ENCODE results near the gene PIP4K2A. TPM values are rescaled to one million over a fixed set of nuclear protein-coding genes. Genes with fewer than 3 reads are reported as not detected.

The PIP4K2A gene
- total RNA-seq, 1 donor from 2014 or later: 34.9 TPM

DNA sequence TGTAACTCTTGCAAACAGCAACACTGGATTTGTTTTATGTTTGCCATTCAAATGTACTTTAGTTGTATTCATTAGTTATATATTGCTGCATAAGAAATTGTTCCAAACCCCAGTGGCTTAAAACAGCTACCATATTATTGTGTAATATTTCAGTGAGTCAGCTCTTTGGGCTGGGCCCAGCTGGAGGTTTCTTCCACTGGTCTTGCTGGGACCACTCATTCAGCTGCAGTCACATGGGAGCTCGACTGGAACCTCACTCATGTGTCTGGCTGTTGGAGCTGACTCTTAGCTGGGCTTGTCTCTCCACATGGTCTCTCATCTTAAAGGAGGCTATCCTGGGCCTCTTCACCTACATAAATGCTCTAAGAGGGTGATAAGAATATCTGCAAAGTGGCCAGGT is 23.2 kb upstream of the PIP4K2A start:
- DNase-seq (ENCODE audit: low spot score in 2 of 2): peak in 1 of 2 donors; percentile 72
- no peaks in the 10 kb centered on the region for H3K27me3 ChIP-seq

DNA sequence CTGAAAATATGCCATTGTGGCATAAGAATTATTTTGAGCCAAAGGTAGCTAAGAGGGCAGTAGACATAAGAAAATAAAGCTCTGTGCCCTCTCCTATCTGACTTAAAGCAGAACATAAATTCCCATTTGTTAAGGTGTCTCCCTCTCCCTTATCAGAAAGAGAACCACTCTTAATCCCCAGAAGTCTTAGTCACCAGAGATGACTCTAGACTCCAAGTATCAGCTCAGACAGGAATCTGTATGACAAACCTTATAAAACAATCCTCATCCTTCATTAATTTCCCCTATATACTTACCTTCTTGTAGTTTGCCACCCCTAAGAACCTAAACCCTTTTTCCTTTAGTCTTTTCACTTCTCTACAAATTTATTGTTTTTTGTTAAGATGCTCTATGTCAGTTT is 21.8 kb upstream of the PIP4K2A start:
- no peak for TF ChIP-seq CTCF (IDR thresholded peaks at IDR 0.05)
- no peaks in the 10 kb centered on the region for H3K36me3 ChIP-seq
- no peaks in the 10 kb centered on the region for H3K9me3 ChIP-seq
- no peak overlapping the region for H3K27ac ChIP-seq
- H3K4me3 ChIP-seq: no peak overlapping the region
- peaks cover 0 to 2% of the 10 kb centered on the region in 2 donors for H3K4me1 ChIP-seq
- no peaks in the 10 kb centered on the region for H3K27me3 ChIP-seq
- intact Hi-C loops (cut with DNase I): no loop called here
- DNase-seq (ENCODE audit: low spot score in 2 of 2): no peak

More for the DNA sequence above, 23.2 kb upstream of the PIP4K2A start:
- no peak for TF ChIP-seq CTCF (IDR thresholded peaks at IDR 0.05)
- intact Hi-C loops (cut with DNase I): no loop called here
- no peak overlapping the region for H3K4me3 ChIP-seq
- H3K36me3 ChIP-seq: no peaks in the 10 kb centered on the region
- peaks cover 0 to 2% of the 10 kb centered on the region in 2 donors for H3K4me1 ChIP-seq
- no peaks in the 10 kb centered on the region for H3K9me3 ChIP-seq
- H3K27ac ChIP-seq: no peak overlapping the region

DNA sequence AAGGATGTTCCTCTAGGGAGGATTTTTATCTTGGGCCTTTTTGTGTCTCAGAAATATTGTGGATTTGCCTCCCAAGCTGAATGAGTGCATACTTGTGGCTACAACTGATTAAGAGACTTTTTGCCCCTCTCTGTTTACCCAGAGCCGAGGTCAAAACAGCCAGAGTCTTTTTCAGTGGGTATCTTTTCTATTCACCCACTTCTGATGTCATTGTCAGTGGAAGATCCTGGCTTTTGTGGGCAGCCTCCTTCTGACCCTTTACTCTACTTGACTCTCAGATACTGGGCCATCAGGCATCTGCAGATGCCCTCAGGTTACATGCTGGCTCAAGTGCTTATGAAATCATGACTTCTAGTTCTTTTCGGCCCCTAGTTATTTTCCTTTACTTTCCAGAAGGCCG is 19.6 kb upstream of the PIP4K2A start:
- H3K4me3 ChIP-seq: no peak overlapping the region
- no peak for TF ChIP-seq CTCF (IDR thresholded peaks at IDR 0.05)
- no peak overlapping the region for H3K27ac ChIP-seq
- DNase-seq (ENCODE audit: low spot score in 2 of 2): no peak
- no peaks in the 10 kb centered on the region for H3K27me3 ChIP-seq
- H3K9me3 ChIP-seq: no peaks in the 10 kb centered on the region
- H3K4me1 ChIP-seq: peaks cover 0 to 2% of the 10 kb centered on the region in 2 donors
- intact Hi-C loops (cut with DNase I): no loop called here
- no peaks in the 10 kb centered on the region for H3K36me3 ChIP-seq

- Histone ChIP-seq H3K4me3 (no peak overlapping the region), H3K27me3 (no peaks in the 10 kb centered on the region), H3K36me3 (no peaks in the 10 kb centered on the region), H3K9me3 (no peaks in the 10 kb centered on the region), H3K4me1 (no peaks in the 10 kb centered on the region), H3K27ac (no peak overlapping the region)
- no peak for TF ChIP-seq CTCF (IDR thresholded peaks at IDR 0.05)
- intact Hi-C loops (cut with DNase I): no loop called here
- no peak for DNase-seq (ENCODE audit: low spot score in 2 of 2)
These were observed 13.3 kb upstream of the PIP4K2A start for GRCh38 chr10:22727663-22728062.

DNA sequence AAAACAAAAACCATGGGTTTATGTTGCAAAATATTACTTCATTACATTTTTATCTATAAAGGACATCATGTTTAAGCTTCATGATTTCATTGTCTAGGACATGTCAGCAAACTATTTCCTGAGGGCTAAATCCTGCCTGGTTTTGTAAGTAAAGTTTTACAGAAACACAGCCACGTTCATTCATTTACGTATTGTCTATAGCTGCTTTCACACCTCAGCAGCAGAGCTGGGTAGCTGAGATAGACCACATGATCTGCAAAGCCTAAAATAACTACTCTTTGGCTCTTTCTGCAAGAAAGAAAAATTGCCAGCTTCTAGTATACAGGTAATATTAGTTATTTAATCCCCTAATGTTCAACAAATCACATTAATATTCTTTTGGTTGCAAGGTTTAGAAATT is 12.7 kb upstream of the PIP4K2A start:
- Histone ChIP-seq H3K9me3 (no peaks in the 10 kb centered on the region), H3K36me3 (no peaks in the 10 kb centered on the region), H3K4me3 (no peak overlapping the region), H3K27me3 (no peaks in the 10 kb centered on the region), H3K4me1 (no peaks in the 10 kb centered on the region), H3K27ac (no peak overlapping the region)
- intact Hi-C loops (cut with DNase I): no loop called here
- no peak for DNase-seq (ENCODE audit: low spot score in 2 of 2)
- TF ChIP-seq CTCF (IDR thresholded peaks at IDR 0.05): no peak

DNA sequence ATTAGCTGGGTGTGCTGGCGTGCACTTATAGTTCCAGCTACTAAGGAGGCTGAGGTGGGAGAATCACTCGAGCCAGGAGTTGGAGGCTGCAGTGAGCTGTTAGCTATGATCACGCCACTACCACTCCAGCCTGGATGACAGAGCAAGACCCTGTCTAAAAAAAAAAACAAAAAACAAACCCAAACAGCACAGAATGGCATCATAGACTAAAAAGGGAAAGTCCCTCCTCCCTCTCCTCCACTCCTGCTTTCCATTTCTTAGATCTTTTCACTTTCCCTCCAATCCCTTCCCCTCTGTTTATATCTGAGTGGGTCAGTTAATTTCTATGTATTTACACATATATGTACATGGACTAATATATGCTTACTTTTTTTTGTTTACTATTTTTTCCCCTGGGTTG is 10.4 kb upstream of the PIP4K2A start:
- Histone ChIP-seq H3K4me3 (no peak overlapping the region), H3K9me3 (no peaks in the 10 kb centered on the region), H3K27ac (no peak overlapping the region), H3K27me3 (no peaks in the 10 kb centered on the region), H3K4me1 (no peaks in the 10 kb centered on the region), H3K36me3 (no peaks in the 10 kb centered on the region)
- intact Hi-C loops (cut with DNase I): no loop called here
- no peak for TF ChIP-seq CTCF (IDR thresholded peaks at IDR 0.05)
- DNase-seq (ENCODE audit: low spot score in 2 of 2): no peak
